Heart right ventricle (tissue), 16 donors: ENCODE results near the gene HLA-A. TPM values are rescaled to one million over a fixed set of nuclear protein-coding genes. Genes with fewer than 3 reads are reported as not detected.

Experiments used
- ATAC-seq, 8 donors: fragments of 200-7000 bp; cut with Tn5 transposase; one replicate each; pipeline ENCODE4 v1.9.1; 2020; ENCODE audit warnings: mild to moderate bottlenecking in 8 of 8, moderate library complexity in 8 of 8, moderate number of reproducible peaks in 1 of 8
- DNase-seq, 2 donors: peaks; one replicate each; pipeline ENCODE4 v3.0.0-alpha.2; 2020
- H3K27ac ChIP-seq, 10 donors: fragments of 200-600 bp; sonication (generic) in 2 of 10; one replicate each; pipeline versions ENCODE4 v1.5.0 to v1.8.0; 2020 to 2022; ENCODE audit warnings: mild to moderate bottlenecking in 3 of 10
- H3K27me3 ChIP-seq, 7 donors: fragments of 200-600 bp; one replicate each; pipeline ENCODE4 v1.8.0; 2021 to 2022; ENCODE audit warnings: mild to moderate bottlenecking in 2 of 7
- H3K36me3 ChIP-seq, 9 donors: fragments of 200-600 bp; sonication (generic) in 1 of 9; one replicate each; pipeline versions ENCODE4 v1.5.0 to v1.8.0; 2020 to 2022; ENCODE audit warnings: mild to moderate bottlenecking in 2 of 9
- H3K4me1 ChIP-seq, 9 donors: fragments of 200-600 bp; sonication (generic) in 1 of 9; one replicate each; pipeline versions ENCODE4 v1.5.0 to v1.8.0; 2020 to 2022; ENCODE audit warnings: mild to moderate bottlenecking in 4 of 9
- H3K4me3 ChIP-seq, 10 donors: fragments of 200-600 bp; sonication (generic) in 2 of 10; one replicate each; pipeline versions ENCODE4 v1.5.0 to v1.8.0; 2020 to 2022; ENCODE audit warnings: mild to moderate bottlenecking in 7 of 10, moderate library complexity in 2 of 10
- H3K9me3 ChIP-seq, 11 donors: fragments of 200-600 bp in 10 of 11; sonication (generic) in 2 of 11; one replicate each; pipeline versions ENCODE4 v1.5.0 to v1.8.0; 2013 to 2022; ENCODE audit warnings: mild to moderate bottlenecking in 2 of 11, control low read depth in 1 of 11, moderate library complexity in 1 of 11
- WGBS, 2 donors: extraction: QIAGEN DNeasy Blood & Tissue Kit; methylation state at CpG; one replicate each; pipeline ENCODE4 v1.1.7; 2013; ENCODE audit warnings: inconsistent platforms in 1 of 2; 5-methylcytosine and 5-hydroxymethylcytosine counted together
- intact Hi-C, 10 donors: fragments of 100-400 bp; cut with DNase I; formaldehyde crosslinking; loops; one replicate each; pipeline versions ENCODE4 v1.11.1 to v1.14.2; 2022
- polyA plus RNA-seq, 2 donors: library from polyadenylated mRNA; stranded (reverse); fragments of 200-250 nt; gene quantifications; one replicate each; pipeline ENCODE4 v1.2.3, GENCODE V29; 2013
- total RNA-seq, 10 donors: library from RNA; stranded (reverse); fragmentation: NEBNext Ultra II Directional in 3 of 10; extraction: Animal tissue kit (Norgen Biotek cat#: 25700) in 3 of 10; gene quantifications; one replicate each; pipeline versions ENCODE4 v1.2.1 to v1.2.4, GENCODE V29; 2021 to 2023
- TF ChIP-seq, protein P1 (sequence below), 9 donors: fragments of 200-600 bp; sonication (generic) in 2 of 9; IDR thresholded peaks; one replicate each; pipeline versions ENCODE4 v1.5.0 to v1.8.0; 2021 to 2022; ENCODE audit warnings: antibody characterized with exemption in 9 of 9, mild to moderate bottlenecking in 5 of 9, moderate library complexity in 1 of 9
- donor health status: Arrhythmogenic right ventricular cardiomyopathy.
- donor health status: ischemic (EF 13 %, LVEDD 7.1; RV severe dilation, severe dysfunction).
- donor health status: healthy with polysubstance abuse.
- donor health status: DM: no; HTN: yes; CAD: no.
- donor health status: DM: no; HTN: no; CAD: no.
- donor health status: ischemic (EF 25% LVEDD 6.9; RV normal size, moderate dysfunction).
- donor health status: ischemic (EF 25% LVEDD 5.7; RV mildly dilated, moderate dysfunction).
- donor health status: healthy.
- donor health status: DM: yes; HTN: yes; CAD: no.
- donor health status: Ischemic cardiomyopathy.
- donor health status: ischemic (EF 35%, LVEDD 5.7; RV mildly dilated, moderate dysfunction).
- donor health status: nonischemic (EF 11% LVEDD 7.7; RV severe dilation, severe dysfunction).
- donor health status: DM: yes; HTN: yes; CAD: no.
- donor health status: PGD.
- donor health status: ischemic (EF 29% LVEDD 5.4; RV normal size, mild dysfunction).
- donor health status: nonischemic (EF 23%, LVEDD 6.1; RV moderate dilation, normal function).

The HLA-A gene
- total and polyA plus RNA-seq, 12 donors, result 218 to 1,594 (median 312) TPM

DNA sequence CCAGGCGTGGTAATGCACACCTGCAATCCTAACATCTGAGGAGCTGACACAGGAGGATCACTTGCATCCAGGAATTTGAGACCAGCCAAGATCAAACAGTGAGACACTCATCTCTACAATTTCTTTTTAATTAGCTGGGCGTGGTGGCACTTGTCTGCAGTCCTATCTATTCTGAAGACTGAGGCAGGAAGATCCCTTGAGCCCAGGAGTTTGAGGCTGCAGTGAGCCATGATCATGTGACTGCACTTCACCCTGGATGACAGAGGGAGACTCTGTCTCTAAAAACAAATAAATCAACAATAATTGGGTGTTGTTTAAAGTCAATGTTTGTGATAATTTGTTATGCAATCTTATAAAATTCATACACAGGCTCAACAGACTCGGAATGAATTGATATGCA, 18.0 kb upstream of the HLA-A start:
- H3K27ac ChIP-seq, result no peak overlapping the region
- H3K9me3 ChIP-seq, result no peaks in the 10 kb centered on the region
- no peak for ATAC-seq
- peaks cover 0 to 5% (median 0%) of the 10 kb centered on the region in 9 donors for H3K36me3 ChIP-seq
- 93 to 97% methylated on average over 3 of the region's 3 CpGs for WGBS, 2 donors
- intact Hi-C loops, result loop anchor here in 3 of 10 donors (10.0 kb wide), 2 partner anchors 51 to 81 kb away; no protein-coding TSS in a partner anchor
- peaks cover 0 to 23% (median 12%) of the 10 kb centered on the region in 9 donors for H3K4me1 ChIP-seq
- no peaks in the 10 kb centered on the region for H3K27me3 ChIP-seq
- TF ChIP-seq, protein P1, sequence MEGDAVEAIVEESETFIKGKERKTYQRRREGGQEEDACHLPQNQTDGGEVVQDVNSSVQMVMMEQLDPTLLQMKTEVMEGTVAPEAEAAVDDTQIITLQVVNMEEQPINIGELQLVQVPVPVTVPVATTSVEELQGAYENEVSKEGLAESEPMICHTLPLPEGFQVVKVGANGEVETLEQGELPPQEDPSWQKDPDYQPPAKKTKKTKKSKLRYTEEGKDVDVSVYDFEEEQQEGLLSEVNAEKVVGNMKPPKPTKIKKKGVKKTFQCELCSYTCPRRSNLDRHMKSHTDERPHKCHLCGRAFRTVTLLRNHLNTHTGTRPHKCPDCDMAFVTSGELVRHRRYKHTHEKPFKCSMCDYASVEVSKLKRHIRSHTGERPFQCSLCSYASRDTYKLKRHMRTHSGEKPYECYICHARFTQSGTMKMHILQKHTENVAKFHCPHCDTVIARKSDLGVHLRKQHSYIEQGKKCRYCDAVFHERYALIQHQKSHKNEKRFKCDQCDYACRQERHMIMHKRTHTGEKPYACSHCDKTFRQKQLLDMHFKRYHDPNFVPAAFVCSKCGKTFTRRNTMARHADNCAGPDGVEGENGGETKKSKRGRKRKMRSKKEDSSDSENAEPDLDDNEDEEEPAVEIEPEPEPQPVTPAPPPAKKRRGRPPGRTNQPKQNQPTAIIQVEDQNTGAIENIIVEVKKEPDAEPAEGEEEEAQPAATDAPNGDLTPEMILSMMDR (IDR thresholded peaks at IDR 0.05), result no peak
- no peak for DNase-seq
- no peak overlapping the region for H3K4me3 ChIP-seq

DNA sequence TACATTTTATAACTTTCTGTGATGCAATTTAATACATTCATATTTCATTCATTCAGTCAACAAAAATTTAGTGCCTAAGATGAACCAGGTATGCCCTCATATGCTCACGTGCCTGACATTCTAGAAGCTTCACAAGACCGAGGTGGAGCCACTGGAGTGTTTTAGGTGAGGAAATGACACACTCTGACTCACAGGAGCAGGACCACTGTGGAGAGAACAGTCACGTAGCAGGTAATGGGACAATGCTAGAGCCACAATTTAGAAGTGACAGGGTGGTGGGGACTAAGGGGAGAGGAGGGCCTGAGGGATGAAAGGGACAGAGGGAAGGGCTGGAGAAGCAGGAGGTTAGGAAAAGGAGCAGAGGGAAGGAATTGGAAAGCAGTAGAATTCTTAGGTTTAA, 17.6 kb upstream of the HLA-A start:
- H3K36me3 ChIP-seq, result peaks cover 0 to 6% (median 0%) of the 10 kb centered on the region in 9 donors
- H3K27ac ChIP-seq, result peak overlapping the region in 2 of 10 donors; percentile 92 to 96
- ATAC-seq (no peak), DNase-seq (no peak)
- peaks cover 0 to 23% (median 12%) of the 10 kb centered on the region in 9 donors for H3K4me1 ChIP-seq
- whole genome bisulfite sequencing, 2 donors, result 77 to 91% methylated on average over 3 of the region's 3 CpGs
- intact Hi-C loops, result loop anchor here in 5 of 10 donors (5.0 to 10.0 kb wide), 4 partner anchors 37 to 80 kb away; no protein-coding TSS in a partner anchor
- TF ChIP-seq, protein P1 (IDR thresholded peaks at IDR 0.05), result no peak
- H3K27me3 ChIP-seq, result no peaks in the 10 kb centered on the region
- H3K4me3 ChIP-seq, result no peak overlapping the region
- no peaks in the 10 kb centered on the region for H3K9me3 ChIP-seq

DNA sequence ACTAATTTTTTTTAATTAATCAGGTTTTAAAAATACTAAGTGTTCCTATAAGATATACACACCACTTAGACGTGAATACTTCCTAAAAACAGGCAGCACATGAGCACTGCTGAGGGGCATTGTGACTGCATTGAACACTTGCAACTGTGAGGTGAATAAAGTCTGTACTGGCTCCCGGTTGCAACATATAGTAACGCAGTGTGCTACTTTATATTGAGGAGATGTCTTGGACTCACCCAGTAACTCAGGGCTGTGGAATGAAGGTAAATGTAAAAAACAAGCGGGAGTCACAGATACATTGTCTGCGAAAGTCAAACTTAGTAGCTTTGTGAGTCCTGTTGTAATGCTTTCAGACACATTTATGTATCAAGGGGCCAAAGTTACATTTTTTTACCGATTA, 17.0 kb upstream of the HLA-A start:
- Histone ChIP-seq H3K4me1 (peaks cover 0 to 23% (median 12%) of the 10 kb centered on the region in 9 donors), H3K27ac (peak overlapping the region in 3 of 10 donors; percentile 92 to 97 (median 96)), H3K4me3 (peak overlapping the region in 2 of 10 donors; percentile 70 to 81), H3K36me3 (peaks cover 0 to 6% (median 0%) of the 10 kb centered on the region in 9 donors), H3K9me3 (no peaks in the 10 kb centered on the region), H3K27me3 (no peaks in the 10 kb centered on the region)
- TF ChIP-seq, protein P1 (IDR thresholded peaks at IDR 0.05), result no peak
- DNase-seq, result no peak
- ATAC-seq, result no peak
- intact Hi-C loops, result loop anchor here in 5 of 10 donors (5.0 to 10.0 kb wide), 4 partner anchors 38 to 79 kb away; no protein-coding TSS in a partner anchor
- WGBS, 2 donors, result 61 to 87% methylated on average over 6 of the region's 6 CpGs

DNA sequence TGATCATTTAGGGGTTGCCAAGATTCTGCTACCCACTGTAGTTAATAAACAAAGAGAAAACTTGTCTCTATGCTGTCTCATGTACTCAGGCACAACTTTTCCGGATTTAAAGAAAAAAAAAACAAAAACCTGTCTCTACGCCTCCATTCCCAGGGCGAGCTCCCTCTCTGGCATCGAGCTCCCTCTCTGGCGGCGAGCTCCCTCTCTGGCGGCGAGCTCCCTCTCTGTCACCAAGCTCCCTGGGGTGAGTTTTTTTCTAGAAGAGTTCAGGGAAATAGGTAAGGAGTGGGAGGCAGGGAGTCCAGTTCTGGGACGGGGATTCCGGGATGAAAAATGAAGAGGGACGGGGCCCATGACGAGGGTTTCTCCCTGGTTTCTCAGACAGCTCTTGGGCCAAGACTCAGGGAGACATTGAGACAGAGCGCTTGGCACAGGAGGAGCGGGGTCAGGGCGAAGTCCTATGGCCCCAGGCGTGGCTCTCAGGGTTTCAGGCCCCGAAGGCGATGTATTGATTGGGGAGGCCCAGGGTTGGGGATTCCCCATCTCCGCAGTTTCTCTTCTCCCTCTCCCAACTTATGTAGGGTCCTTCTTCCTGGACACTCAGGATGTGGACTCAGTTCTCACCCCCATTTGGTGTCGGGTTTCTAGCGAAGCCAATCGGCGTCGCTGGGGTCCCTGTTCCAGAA, 16.5 kb upstream of the HLA-A start:
- WGBS, 2 donors, result 54 to 56% methylated on average over 24 of the region's 24 CpGs
- no peaks in the 10 kb centered on the region for H3K9me3 ChIP-seq
- H3K27ac ChIP-seq, result peak overlapping the region in 9 of 10 donors; percentile 70 to 97 (median 92)
- H3K36me3 ChIP-seq, result peaks cover 0 to 6% (median 0%) of the 10 kb centered on the region in 9 donors
- ATAC-seq (peak in 7 of 8 donors; percentile 18 to 60 (median 48)), DNase-seq (peak; percentile 20 to 45)
- peak overlapping the region; percentile 44 to 81 (median 62) for H3K4me3 ChIP-seq
- intact Hi-C loops, result loop anchor here in 5 of 10 donors (5.0 to 10.0 kb wide), 4 partner anchors 39 to 79 kb away; no protein-coding TSS in a partner anchor
- H3K4me1 ChIP-seq, result peaks cover 0 to 23% (median 12%) of the 10 kb centered on the region in 9 donors
- TF ChIP-seq, protein P1 (IDR thresholded peaks at IDR 0.05), result no peak
- H3K27me3 ChIP-seq, result no peaks in the 10 kb centered on the region
